ENCODE data around the gene PTPRT.
"Not testable (repeated sequence)": the region's sequence is repeated elsewhere in the genome, so short reads cannot be mapped to it uniquely, and the experiment has no call there.

The PTPRT gene

DNA sequence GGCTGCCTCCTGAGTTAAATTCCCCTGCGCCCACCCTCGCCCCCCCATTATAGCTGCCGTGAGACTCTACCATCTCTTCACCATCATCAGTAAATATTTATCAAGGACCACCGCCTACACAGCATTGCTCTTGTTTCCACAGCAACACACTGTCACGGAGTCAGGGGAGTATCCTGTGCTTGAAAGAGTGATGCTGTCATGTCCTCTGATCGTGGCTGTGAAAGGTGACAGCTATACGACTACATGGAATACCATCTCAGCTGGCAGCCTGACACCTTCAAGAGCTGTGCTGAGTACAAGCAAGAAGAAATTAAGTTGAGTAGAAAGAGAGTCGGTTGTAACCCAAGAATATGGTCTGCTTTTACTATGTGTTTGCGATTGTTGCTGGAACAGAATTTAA is 3.4 kb downstream of the PTPRT start:
- DNase-seq, result no peak

- DNase-seq, result no peak
These were observed 3.8 kb downstream of the PTPRT start for GRCh38 chr20:43185901-43186300.

DNA sequence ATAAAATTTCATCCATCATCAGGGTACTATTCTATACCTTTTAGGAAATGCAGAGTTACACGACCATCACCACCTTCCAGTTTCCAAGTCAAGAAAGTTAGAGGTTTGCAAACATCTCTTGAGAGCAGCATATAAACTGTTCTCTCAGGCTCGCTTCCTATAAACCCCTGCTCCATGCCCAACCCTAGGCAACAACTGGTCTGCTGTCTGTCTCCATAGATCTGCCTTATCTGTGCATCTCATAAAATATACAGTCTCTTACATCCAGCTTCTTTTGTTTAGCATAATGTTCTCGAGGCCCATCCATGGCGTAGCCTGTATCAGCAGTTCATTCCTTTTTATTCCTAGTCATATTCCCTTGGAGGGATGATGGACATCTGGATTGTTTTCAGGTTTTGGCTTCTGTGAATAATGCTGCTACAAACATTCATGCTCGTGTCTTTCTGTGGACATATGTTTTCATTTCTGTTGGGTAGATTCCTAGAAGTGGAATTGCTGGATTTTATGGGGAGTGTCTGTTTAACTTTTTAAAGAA is 6.1 kb downstream of the PTPRT start:
- DNase-seq, result no peak

DNA sequence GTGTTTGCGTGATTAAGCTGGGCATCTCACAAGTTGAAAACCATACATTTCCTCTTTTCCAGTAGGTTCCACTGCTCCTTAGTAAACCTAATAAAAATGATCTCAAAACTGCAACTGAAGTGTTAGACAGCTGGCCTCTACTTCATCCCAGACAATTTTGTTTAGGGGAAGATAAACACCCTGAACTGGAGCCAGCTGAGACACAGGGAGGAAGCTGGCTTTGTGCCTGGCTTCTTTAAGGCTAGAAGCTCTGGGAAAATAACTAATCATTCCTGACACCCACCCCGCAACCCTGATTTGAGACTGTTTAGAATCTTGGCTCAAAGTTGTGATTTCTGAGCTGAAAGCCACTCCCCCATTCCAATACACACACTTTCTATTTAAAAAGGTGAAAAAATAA is 11.6 kb downstream of the PTPRT start:
- DNase-seq, result no peak

- no peak for DNase-seq
These were observed 13.0 kb downstream of the PTPRT start for GRCh38 chr20:43176726-43177125.

DNA sequence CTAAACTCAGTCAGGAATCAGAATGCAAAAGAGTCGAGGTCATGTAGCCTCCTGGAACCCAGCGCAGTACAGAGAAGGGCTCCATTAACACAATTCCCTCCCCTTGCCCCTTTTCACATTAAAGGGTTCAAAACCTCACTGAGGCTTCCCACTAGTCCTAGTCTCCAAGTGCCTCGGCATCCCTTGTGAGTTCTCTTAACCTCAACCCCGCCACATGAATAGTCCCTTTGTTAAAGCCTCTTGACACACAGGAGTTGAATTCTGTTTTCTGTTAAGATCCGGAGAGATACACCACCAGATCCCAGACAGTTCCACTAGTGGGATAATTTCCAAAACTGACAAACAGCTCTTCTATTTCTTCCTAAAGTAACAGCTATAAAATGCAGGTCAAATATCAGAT is 17.8 kb downstream of the PTPRT start:
- DNase-seq, result no peak

DNA sequence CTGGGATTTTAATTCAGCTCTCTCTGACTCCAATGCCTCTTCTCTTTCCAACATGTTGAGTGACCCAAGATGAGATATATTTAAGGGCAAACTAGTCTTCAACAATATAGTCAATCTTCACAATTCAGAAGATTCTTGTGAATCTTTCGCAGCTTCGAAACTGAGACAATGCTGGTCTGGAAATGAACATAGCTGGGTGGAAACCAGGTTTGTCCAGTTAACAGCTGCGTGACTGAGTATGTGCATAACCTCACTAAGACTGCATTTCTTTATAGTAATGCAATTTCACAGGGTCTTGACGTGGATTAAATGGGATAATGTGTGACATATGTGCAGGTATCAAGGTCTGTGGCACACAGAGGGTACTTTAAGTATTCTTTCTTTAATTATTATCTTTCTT is 18.9 kb downstream of the PTPRT start:
- DNase-seq, result no peak

DNA sequence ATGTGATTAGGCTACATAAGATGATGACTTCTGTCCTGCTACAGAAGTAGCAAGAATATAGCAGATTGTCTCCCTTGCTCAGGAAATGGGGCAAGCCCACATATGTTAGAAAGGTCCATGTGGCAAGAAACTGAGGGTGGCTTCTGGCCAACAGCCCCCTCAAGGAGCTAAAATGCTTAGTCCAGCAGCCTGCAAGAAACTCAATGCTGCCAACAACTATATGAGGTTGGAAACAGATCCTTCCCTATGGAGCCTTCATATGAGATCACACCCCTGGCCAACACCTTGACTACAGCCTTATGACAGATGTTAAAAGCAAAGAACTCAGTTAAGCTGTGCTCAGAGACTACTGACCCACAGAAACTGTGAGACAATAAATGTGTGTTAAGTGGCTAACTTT is 22.1 kb downstream of the PTPRT start:
- no peak for DNase-seq

DNA sequence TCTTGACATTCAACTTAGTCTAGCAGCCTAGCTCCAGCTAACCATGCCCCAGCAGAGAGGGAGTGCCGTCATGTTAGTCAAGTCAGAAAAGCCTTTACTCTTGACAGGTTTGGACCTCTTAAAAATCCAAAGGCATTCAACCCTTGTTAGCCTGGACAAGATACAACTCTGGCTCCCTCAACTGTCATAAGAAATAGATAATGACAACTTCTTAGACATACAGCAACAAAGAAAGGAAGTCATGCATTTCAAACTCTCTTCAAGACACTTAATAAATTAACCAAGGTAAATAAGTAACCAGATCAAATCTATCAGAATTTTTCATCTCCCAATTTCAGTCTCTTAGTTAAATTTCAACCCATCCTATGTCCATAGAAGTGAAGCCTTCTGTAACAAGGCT is 22.7 kb downstream of the PTPRT start:
- DNase-seq, result no peak

- DNase-seq, result no peak
These were observed 24.1 kb downstream of the PTPRT start for GRCh38 chr20:43165611-43166010.

DNA sequence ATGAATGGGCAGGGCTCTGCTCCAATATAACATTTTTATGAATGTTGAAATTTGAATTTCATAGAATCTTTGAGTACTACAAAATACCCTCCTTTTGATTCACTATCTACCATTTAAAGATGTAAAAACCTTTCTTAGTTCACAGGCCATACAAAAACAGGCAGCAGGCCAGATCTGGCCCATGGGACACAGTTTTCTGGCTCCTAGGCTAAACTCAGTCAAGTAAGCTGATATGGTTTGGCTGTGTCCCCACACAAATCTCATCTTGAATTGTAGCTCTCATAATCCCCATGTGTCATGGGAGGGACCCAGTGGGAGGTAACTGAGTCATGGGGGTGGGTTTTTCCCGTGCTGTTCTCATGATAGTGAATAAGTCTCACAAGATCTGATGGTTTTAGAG is 25.0 kb downstream of the PTPRT start:
- DNase-seq, result not testable (repeated sequence)

DNA sequence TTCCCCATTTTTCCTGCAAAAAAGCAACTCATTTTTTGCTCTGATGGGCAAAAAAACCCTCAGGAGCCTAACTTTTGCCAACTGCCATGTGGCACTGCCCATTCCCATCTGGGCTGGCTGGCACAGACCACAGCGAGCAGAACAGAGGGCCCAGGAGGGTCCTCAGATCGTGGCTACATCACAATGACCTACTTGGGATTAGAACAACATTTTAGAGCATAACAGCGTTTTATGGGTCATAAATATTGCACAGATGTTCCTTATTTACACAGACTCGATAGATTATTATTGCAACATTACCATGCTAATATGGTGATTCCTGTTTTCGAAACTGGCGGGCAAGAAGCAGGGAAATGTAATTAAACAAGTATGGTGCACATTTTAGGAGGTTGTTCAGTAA is 28.0 kb downstream of the PTPRT start:
- DNase-seq, result no peak

DNA sequence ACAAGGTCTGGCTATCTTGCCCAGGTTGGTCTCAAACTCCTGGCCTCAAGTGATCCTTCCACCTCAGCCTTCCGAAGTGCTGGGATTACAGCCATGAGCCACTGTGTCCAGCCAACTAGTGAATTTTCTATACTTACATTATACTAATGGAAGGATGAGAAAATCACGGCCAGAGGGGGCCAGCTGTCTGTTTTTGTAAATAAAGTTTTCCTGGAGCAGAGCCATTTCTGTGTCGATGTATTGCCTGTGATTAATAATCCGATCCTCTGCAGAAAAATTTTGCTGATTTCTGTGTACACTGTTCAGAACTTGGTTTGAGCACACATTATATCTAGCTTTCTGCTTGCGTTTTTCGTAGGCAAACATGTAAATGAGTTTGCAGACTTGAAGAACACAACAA is 28.8 kb downstream of the PTPRT start:
- DNase-seq, result no peak

- DNase-seq, result no peak
These were observed 29.7 kb downstream of the PTPRT start for GRCh38 chr20:43159994-43160393.

DNA sequence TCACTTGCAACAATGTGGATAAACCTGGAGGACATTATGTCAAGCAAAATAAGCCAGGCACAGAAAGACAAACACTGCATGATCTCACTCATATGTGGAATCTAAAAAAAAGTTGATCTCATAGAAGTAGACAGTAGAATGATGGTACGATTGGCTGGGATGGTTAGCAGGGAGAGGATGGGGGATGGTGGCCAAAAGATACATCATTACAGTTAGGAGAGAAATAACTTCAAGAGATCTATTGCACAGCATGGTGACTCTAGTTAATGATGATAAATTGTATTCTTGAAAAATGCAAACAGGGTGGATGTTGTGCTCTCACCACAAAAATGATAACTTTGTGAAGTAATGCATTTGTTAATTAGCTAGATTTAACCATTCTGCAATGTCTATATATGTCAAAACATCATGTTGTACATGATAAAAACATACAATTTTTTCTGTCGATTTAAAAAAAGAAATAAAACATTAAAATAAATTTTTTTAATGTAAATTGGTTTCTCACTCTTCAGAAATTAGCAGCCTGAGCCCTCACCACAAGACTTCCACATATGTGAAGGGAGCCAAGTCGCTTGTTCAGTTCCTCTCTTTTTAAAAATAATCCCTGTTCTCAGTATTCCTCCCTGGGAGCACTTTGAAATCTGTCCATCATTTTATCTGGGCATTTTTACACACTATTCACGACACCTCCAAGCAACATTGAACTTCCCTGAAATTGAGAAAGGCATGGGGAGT is 34.2 kb downstream of the PTPRT start:
- no peak for DNase-seq

- DNase-seq, result no peak
These were observed 37.8 kb downstream of the PTPRT start for GRCh38 chr20:43151901-43152300.

GRCh38 chr20:43151256-43151655 is 38.5 kb downstream of the PTPRT start:
- no peak for DNase-seq

DNA sequence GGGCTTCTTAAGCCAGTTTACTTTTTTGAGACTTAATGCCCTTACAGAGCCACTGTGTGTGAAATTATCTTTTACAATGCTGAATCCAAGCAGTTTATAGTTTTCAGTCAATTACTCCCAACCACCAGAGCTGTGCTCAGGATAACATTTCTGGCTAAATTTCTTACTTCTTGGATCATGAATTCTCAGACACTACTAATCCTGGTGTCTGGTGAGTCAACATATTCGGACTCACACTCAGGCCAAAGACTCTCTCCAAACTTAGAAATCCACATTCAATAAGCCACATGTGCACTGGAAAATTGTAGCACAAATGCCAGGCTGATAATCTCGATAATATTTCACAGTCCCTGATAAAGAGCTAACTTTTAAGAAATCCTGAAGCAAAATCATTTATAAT is 49.0 kb downstream of the PTPRT start:
- DNase-seq, result no peak

- no peak for DNase-seq
These were observed 51.5 kb downstream of the PTPRT start for GRCh38 chr20:43138061-43138770.

DNA sequence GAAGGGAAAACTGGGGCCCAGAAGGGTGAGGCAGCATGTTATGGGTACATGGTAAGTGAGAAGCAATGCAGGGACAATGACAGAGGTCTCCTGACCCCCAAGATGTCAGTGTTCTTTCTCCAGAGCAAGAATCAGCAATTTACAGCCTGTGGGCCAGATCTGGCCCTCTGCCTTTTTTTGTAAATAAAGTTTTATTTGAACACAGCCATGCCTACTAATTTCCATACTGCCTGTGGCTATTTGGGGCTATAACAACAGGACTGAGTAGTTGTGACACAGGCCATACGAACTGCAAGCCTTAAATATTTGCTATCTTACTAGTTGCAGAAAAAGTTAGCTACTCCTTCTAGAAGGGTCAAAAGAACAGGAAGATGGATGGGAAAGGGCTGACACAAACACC is 52.5 kb downstream of the PTPRT start:
- no peak for DNase-seq

GRCh38 chr20:43124241-43124640 is 65.5 kb downstream of the PTPRT start:
- DNase-seq, result no peak

DNA sequence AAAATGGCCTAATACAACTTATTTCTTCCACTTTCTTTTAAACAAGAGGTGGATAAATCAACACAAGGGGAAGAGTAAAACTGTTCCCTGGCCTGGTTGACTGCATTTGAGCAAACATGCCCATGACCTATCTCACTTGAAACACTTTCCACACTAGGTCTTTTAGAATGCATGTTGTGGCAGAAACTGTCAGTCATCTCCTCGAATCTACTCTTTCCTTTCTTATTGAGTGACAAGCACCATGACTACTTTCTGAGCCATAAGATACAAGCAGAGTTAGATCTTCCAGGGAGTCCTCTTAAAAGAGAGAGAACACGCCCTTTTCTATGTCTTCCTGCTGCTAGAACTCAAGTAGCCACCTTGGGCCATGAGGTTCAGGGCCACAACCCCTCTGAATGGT is 66.5 kb downstream of the PTPRT start:
- DNase-seq, result no peak

DNA sequence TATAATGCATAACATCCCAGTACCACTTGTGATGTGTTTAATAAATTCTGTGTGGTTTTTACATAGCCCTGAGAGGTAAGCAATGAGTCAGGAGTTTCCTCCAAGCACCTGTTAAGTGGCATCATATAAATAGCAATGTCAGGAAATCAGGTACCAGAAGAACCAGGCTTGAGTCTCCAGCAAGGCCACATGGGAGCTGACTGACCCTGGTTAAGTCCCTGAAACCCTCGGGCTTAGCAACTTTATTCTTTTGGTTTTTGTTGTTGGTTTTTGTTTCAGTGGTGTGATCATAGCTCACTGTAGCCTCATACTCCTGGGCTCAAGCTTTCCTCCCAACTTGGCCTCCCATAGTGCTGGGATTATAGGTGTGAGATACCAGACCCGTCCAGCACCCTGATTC is 70.0 kb downstream of the PTPRT start:
- no peak for DNase-seq

GRCh38 chr20:43102394-43102793 is 87.3 kb downstream of the PTPRT start:
- no peak for DNase-seq

DNA sequence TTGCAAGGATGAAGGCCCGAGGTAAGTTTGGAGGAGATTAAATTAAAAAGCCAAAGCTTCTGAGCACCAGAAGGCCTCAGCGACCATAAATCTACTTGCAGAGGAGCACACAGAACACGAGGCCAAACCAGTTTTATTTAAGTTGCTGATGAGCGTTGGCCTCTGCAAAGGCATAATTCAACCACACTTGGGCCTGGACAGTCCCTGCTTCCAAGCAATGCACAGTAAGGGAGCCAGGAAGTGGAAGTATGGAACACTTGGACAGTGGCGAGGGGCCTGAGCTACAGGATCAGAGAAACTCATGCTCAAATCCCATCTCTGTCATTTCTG is 92.8 kb downstream of the PTPRT start:
- DNase-seq, result no peak

All from activated effector memory CD4-positive, alpha-beta T cell treated with Interleukin-2 at 50 U/mL for 16 hours (primary cell).